ENCODE data around the gene SAMD1.

DNA sequence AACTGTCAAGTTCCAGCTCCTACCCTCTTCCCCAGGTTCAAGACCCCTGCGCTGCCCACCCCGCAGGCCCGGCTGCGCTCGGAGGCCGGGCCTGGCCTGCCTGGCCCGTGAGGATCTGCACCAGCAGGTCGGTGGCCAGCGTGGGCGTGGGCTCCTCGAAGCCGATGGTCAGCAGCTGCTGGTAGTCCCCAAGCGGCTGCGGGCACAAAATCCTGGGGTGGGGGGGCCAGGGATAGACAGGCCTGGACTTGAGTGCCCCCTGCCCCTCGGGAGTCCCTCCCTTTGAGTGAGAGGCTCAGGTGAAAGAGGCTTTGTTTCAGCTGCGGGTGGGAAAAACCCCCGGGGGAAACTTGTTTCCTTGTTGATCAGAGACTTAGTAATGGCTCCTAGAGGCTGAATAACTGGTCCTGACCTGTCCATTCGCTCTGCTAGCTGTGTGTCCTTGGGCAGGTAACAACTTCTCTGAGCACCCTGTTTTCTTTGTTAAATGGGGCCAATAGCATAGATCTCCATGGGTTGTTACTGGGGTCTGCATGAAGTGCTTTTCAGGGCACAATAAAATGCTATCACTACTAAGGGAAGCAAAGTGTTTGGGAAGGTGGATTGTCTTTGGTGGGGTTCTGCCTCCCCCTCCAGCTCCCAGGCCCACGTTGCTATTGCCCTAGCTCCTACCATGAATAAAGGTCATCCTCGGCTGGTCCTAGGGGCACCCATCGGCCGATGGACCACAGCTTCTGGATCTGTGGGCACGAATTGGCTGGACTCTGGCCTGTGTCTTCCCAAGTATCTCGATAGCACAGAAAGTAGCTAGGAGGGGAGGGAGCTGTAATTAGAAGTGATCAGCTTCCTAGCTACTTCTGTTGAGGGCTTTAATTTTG lies 8.5 kb downstream of the SAMD1 start:
- no peak for TF ChIP-seq POLR2A (IDR thresholded peaks at IDR 0.05)
- TF ChIP-seq, protein P1, sequence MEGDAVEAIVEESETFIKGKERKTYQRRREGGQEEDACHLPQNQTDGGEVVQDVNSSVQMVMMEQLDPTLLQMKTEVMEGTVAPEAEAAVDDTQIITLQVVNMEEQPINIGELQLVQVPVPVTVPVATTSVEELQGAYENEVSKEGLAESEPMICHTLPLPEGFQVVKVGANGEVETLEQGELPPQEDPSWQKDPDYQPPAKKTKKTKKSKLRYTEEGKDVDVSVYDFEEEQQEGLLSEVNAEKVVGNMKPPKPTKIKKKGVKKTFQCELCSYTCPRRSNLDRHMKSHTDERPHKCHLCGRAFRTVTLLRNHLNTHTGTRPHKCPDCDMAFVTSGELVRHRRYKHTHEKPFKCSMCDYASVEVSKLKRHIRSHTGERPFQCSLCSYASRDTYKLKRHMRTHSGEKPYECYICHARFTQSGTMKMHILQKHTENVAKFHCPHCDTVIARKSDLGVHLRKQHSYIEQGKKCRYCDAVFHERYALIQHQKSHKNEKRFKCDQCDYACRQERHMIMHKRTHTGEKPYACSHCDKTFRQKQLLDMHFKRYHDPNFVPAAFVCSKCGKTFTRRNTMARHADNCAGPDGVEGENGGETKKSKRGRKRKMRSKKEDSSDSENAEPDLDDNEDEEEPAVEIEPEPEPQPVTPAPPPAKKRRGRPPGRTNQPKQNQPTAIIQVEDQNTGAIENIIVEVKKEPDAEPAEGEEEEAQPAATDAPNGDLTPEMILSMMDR (IDR thresholded peaks at IDR 0.05), result no peak
